Thyroid gland (tissue), 4 donors: ENCODE data around the gene VARS1. TPM values are rescaled to one million over a fixed set of nuclear protein-coding genes. Genes with fewer than 3 reads are reported as not detected.

Source experiments
- DNase-seq, 2 donors: peaks; one replicate each; pipeline ENCODE4 v3.0.0-alpha.2; 2019
- H3K27ac ChIP-seq, 3 donors: fragments of 200-600 bp; sonication (generic); 1 replicate in 2 of 3; 2 replicates in 1 of 3; pipeline ENCODE4 v1.5.1; 2016 to 2019; ENCODE audit warnings: mild to moderate bottlenecking in 1 of 3, moderate library complexity in 1 of 3
- H3K27me3 ChIP-seq: fragments of 200-600 bp; sonication (generic); one replicate; pipeline ENCODE4 v1.5.1; 2019
- H3K36me3 ChIP-seq, 2 donors: fragments of 200-600 bp; sonication (generic); one replicate each; pipeline ENCODE4 v1.5.1; 2016 to 2019
- H3K4me1 ChIP-seq, 2 donors: fragments of 200-600 bp; sonication (generic); one replicate each; pipeline ENCODE4 v1.5.1; 2017 to 2019
- H3K4me3 ChIP-seq, 3 donors: fragments of 200-600 bp; sonication (generic); replicated peaks in 1 of 3; 1 replicate in 2 of 3; 2 replicates in 1 of 3; pipeline ENCODE4 v1.5.1; 2016; ENCODE audit warnings: mild to moderate bottlenecking in 1 of 3
- H3K9me3 ChIP-seq: fragments of 200-600 bp; sonication (generic); one replicate; pipeline ENCODE4 v1.5.1; 2017
- POLR2A ChIP-seq, 2 donors: fragments of 450-650 bp; IDR thresholded peaks; one replicate each; pipeline ENCODE4 v1.6.1; 2017; ENCODE audit warnings: antibody characterized with exemption in 2 of 2, mild to moderate bottlenecking in 2 of 2, moderate library complexity in 1 of 2
- WGBS, 2 donors: methylation state at CpG; one replicate each; pipeline ENCODE4 v1.1.5; 2017; 5-methylcytosine and 5-hydroxymethylcytosine counted together
- intact Hi-C: fragments of 100-400 bp; cut with DNase I; formaldehyde crosslinking; loops from one replicate; pipeline ENCODE4 v1.15.1; 2023
- total RNA-seq, 4 donors: library from RNA; depleted of rRNA; stranded (reverse); fragments of >200 nt; gene quantifications; one replicate each; pipeline ENCODE4 v1.2.3, GENCODE V29; 2016
- TF ChIP-seq, protein P1 (sequence below), 6 experiments: fragments of 200-600 bp in 3 of 6; fragments of 450-650 bp in 3 of 6; sonication (generic) in 3 of 6; IDR thresholded peaks; one replicate each; pipeline ENCODE4 v1.5.1; 2016 to 2019; ENCODE audit warnings: antibody characterized with exemption in 6 of 6, mild to moderate bottlenecking in 2 of 6, inconsistent platforms in 1 of 6, moderate library complexity in 1 of 6

VARS1 gene
- total RNA-seq, 4 donors from 2014 or later: 33.8 to 120 (median 39.9) TPM

DNA sequence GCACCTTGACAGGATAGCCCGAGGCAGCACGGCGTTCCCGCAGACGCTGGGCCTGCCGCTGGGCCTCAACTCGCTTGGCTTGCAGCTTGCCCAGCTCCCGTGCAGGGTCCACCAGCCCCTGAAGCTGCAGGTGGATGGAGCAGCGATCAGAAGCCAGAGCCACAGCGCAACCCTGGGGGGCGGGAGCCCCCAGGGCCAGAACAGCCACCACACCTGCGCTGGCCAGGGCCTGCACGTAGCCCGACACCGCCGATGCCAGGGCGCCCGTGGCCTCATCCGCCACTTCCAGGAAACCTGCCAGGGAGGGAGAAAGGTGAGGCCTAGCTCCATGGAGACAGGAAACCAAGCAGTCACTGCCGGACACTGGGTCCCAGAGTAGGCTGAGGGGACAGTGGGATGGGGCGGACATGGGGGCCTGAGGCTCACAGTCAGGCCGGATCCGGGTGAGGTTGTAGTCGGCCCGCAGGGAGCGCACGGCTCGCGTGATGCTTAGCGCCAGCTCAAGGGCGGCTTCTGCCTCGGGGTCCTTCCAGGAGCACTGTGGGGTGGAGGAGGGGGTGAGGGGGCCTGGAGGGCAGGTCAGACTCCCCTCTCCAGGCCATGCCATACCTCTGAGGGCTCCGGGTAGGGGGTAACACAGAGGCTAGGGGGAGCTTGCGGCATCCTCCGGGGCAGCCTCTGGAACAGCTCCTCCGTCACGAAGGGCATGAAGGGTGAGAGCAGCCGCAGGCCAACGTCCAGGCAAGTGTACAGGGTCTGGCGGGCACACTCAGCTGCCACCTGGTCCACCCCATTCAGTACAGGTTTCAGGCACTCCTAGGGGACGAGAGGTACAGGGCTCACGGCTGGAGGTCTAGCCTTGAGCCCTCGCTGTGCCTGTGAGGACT is 16.3 kb downstream of the VARS1 start:
- Histone ChIP-seq H3K4me1 (peaks cover 8 to 14% of the 10 kb centered on the region in 2 donors), H3K9me3 (no peaks in the 10 kb centered on the region), H3K27me3 (no peaks in the 10 kb centered on the region), H3K27ac (no peak overlapping the region), H3K4me3 (no peak overlapping the region), H3K36me3 (peaks cover 42 to 47% of the 10 kb centered on the region in 2 donors)
- intact Hi-C loops: no loop called here
- DNase-seq: no peak
- TF ChIP-seq, protein P1, sequence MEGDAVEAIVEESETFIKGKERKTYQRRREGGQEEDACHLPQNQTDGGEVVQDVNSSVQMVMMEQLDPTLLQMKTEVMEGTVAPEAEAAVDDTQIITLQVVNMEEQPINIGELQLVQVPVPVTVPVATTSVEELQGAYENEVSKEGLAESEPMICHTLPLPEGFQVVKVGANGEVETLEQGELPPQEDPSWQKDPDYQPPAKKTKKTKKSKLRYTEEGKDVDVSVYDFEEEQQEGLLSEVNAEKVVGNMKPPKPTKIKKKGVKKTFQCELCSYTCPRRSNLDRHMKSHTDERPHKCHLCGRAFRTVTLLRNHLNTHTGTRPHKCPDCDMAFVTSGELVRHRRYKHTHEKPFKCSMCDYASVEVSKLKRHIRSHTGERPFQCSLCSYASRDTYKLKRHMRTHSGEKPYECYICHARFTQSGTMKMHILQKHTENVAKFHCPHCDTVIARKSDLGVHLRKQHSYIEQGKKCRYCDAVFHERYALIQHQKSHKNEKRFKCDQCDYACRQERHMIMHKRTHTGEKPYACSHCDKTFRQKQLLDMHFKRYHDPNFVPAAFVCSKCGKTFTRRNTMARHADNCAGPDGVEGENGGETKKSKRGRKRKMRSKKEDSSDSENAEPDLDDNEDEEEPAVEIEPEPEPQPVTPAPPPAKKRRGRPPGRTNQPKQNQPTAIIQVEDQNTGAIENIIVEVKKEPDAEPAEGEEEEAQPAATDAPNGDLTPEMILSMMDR (IDR thresholded peaks at IDR 0.05): no peak
- no peak for TF ChIP-seq POLR2A (IDR thresholded peaks at IDR 0.05)
- WGBS, 2 donors: 91 to 94% methylated on average over 23 to 29 of the region's 43 CpGs

DNA sequence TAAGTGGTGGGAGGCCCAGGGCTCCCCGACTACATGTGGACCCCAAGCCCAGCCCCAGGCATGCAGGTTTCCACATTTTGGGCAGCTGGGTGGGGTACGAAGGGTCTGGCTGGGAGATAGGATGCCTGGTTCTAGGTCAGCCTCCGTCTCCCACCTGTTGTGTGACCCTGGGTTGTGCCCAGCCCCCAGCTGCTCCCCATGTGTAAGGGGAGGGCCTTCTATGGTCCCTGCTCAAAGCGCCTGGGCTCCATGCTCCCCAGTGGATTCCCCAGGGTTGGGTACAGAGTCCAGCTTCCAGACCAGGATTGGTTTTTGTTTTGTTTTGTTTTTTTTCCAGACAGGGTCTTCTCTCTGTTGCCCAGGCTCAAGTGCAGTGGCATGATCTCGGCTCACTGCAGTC is 17.4 kb downstream of the VARS1 start:
- DNase-seq: no peak
- Histone ChIP-seq H3K4me1 (peaks cover 8 to 14% of the 10 kb centered on the region in 2 donors), H3K9me3 (no peaks in the 10 kb centered on the region), H3K27me3 (no peaks in the 10 kb centered on the region), H3K27ac (no peak overlapping the region), H3K36me3 (peaks cover 41 to 42% of the 10 kb centered on the region in 2 donors), H3K4me3 (no peak overlapping the region)
- intact Hi-C loops: no loop called here
- 89 to 94% methylated on average over 4 to 5 of the region's 5 CpGs for WGBS, 2 donors
- no peak for TF ChIP-seq POLR2A (IDR thresholded peaks at IDR 0.05)
- TF ChIP-seq, protein P1 (IDR thresholded peaks at IDR 0.05): no peak

DNA sequence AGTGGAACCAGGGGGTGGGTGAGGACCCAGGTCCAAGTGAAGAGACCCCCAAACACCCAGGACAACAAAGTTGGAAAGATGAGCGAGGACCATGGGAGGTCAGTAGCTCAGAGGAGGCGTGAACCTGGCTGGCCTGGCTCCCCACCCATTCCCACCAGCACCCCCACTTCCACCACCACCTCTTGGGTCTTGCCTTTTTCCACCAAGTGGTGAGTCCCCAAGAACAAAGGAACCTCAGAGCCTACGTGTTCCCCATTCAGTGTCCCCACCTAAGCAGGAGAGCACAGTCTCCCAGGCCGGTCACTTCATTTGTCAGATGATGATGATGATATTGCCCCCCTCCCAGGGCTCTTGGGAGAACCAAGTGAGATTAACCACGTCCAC is 17.9 kb downstream of the VARS1 start:
- intact Hi-C loops: no loop called here
- Histone ChIP-seq H3K27ac (peak overlapping the region in 2 of 3 donors; percentile 66 to 69), H3K4me3 (no peak overlapping the region), H3K27me3 (no peaks in the 10 kb centered on the region), H3K9me3 (no peaks in the 10 kb centered on the region), H3K4me1 (peaks cover 8 to 14% of the 10 kb centered on the region in 2 donors), H3K36me3 (peaks cover 35 to 39% of the 10 kb centered on the region in 2 donors)
- no peak for TF ChIP-seq POLR2A (IDR thresholded peaks at IDR 0.05)
- TF ChIP-seq, protein P1 (IDR thresholded peaks at IDR 0.05): no peak
- DNase-seq: no peak
- WGBS, 2 donors: 97 to 98% methylated on average over 5 of the region's 5 CpGs

DNA sequence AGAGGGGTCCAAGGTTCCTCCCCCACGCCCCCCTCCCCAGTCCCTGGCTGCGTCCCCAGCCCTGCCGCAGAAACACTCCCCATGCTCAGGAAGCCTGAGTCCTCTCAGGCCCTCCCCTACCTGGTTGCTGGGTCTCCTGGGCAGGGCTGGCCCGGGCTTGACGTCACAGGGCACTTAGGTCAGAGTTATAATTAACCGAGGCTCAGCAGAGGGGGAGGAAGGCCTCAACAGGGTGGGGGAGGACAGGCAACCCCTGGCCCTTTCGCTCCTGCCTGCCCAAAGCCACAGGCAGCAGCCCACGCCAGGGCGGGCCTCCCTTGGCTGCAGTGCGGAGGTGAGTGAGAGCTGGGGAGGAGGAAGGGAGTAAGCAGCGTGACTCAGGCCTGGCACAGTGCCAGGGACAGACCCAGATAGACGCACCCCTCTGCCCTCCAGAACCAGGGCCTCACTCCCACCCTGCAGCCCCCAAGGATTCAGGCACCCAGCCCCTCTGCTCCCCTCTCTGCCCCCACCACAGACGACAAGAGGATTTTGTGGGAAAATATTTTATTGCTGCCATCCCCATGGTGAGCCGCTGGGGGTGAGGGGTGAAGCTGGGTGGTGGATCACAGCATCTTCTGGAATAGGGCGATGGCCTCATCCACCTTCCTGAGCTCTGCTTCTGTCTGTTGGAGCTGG is 18.4 kb downstream of the VARS1 start, which contains the start of gene VWA7:
Gene VWA7, minus strand, starts transcription at position 340 of the 678 bp plus-strand sequence. CDS start 549 bp downstream, outside the sequence.
- no peaks in the 10 kb centered on the region for H3K9me3 ChIP-seq
- H3K27me3 ChIP-seq: no peaks in the 10 kb centered on the region
- H3K4me3 ChIP-seq: no peak within 1 kb of the TSS
- intact Hi-C loops: no loop called here
- H3K4me1 ChIP-seq: peaks cover 8 to 14% of the 10 kb centered on the region in 2 donors
- 16 to 19% methylated on average over 13 of the region's 15 CpGs for WGBS, 2 donors
- DNase-seq: peak; percentile 75 to 86
- H3K27ac ChIP-seq: peak within 1 kb of the TSS in 2 of 3 donors; percentile 66 to 69
- peak in 1 of 2 donors; percentile 36 for TF ChIP-seq POLR2A (IDR thresholded peaks at IDR 0.05)
- TF ChIP-seq, protein P1 (IDR thresholded peaks at IDR 0.05): no peak
- peaks cover 30 to 35% of the 10 kb centered on the region in 2 donors for H3K36me3 ChIP-seq
